HG03175 (cell line): Measurements from ENCODE around the gene AGTRAP.
A peak's percentile ranks its signal among the peaks of the same experiment; 100 is the strongest.

Experiments
- ATAC-seq: cut with Tn5 transposase; IDR thresholded peaks from one replicate; pipeline ENCODE4 v1.9.1; 2021; ENCODE audit warnings: mild to moderate bottlenecking, moderate library complexity; ENCODE audit not compliant: unreplicated experiment

AGTRAP gene

GRCh38 chr1:11705596-11705995 is 30.3 kb upstream of the AGTRAP start:
- no peak for ATAC-seq

- no peak for ATAC-seq
These were observed 29.6 kb upstream of the AGTRAP start for GRCh38 chr1:11706292-11706691.

DNA sequence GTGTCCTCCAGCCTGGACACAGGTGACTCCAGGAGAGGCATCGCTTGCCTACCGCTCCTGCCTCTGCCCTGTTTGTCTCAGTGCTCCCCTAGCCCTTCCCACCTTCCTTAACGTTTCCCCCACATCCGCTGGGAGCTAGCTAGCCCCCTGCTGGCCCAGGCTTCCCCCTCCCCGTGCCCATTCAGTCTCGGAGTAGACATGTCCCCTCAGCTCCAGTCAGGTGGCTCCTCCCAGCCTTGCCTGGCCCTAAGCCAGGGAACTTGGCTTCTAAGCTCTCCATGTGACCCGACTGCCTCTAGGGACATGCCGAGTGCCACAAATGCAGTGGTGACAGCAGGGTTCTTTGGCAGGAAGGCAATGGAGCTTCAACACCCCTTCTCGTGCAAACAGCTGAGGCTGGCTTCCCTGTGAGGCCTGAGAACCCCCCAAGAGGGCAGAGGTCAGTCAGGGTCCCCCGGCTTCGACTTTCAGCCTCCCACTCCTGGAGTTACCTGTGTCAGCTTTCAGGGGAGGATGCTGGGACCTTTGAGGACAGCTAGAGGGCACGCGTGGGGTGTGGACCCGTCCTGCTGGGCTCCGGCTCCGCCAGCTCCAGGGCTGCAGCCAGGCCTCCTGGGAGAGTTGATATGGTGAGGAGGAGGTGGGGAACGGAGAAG is 28.2 kb upstream of the AGTRAP start:
- ATAC-seq, result no peak

- no peak for ATAC-seq
These were observed 27.2 kb upstream of the AGTRAP start for GRCh38 chr1:11708554-11709350.

DNA sequence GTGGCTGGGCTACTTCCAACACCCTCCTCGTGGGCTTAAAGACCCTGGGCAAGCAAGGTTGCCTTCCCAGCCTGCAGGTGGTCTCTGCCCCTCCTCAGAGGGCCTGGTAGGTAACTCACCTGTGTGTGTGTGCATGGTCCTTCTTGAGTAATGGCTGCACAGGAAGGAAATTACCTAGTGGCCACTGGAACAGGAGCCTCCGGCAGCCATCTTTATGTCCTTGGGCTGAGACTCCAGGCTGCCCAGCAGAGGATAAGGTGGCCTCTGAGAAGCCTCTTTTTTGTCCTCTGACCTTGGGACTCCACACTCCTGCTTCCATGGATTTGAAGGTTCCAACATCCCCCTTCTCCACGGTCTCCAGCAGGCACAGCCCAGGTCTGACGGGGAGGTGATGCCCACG is 24.4 kb upstream of the AGTRAP start:
- ATAC-seq, result no peak

DNA sequence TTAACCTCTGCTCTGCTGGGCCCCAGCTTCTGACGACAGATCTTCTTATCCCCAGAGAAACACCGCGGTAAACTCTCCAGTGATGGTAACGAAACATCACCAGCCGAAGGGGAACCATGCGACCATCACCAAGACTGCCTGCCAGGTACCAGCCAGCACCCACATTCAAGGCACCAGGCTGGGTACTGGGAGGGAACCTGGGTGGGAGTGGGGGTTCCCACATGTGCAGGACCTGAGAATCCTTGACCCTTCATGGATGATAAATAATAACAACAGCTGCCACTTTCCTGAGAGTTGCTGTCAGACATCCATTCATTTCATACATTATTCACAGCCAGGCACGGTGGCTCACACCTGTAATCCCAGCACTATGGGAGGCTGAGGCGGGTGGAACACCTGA is 23.7 kb upstream of the AGTRAP start:
- ATAC-seq, result no peak

DNA sequence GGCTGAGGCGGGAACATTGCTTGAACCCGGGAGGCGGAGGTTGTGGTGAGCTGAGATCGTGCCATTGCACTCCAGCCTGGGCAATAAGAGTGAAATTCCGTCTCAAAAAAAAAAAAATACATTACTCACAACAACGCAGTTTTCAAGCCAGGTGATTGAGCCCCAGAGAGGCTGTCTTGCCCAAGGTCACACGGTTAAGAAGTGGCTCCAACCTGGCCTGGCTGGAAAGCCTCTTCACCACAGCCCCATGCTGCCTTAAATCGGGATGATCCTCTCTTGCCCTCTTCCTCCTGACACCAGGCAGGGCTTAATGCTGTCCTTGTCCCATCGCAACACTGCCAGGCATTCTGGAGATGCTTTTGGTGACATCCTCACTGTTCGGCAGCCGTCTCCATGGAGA is 22.8 kb upstream of the AGTRAP start:
- ATAC-seq, result no peak

DNA sequence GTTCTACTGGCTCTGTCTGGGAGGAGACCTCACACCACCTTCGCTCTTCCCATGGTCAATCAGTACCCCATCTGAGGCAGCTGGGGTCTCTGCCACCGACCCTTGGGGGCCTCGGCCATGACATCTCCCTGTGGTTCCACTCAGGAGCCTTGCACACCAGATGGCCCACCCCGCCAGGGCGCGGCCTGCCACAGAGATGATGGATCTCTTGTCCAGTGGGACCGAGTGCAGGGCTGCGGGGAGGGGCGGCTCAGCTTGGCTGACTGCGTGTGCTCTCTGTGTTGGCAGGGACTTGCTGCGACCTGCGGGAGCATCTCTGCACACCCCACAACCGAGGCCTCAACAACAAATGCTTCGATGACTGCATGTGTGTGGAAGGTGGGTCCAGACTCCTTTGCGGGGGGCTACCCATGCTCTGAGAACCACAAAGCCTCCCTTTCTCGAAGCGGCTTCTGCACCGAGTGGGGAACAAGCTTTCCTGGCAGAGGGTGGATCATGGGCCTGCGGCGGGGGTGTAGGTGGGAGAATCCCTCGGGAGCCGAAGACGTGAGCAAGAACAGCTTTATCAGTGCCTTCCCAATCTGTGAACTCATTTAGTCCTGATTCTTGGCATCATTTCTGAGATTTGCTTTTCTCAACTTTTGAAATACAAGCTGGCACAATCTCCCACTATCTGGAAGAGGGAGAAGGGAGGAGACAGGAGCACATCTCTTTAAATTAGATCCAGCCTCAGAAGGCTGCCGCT is 20.9 kb upstream of the AGTRAP start:
- ATAC-seq, result no peak

- peak; percentile 58 for ATAC-seq
These were observed 16.5 kb upstream of the AGTRAP start for GRCh38 chr1:11719313-11720032.

DNA sequence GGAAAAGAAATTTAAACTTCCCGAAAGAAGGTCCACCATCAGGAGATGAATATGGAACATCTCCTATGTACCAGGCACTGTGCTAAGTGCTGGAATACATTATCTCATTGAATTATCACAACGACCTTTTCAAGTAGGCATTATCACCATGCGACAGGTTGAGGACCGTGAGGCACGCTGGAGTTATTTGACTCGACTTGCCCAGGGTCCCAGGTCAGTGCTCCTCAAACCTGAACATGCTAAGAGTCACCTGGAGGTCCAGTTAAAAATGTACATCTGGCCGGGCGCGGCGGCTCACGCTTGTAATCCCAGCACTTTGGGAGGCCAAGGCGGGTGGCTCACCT is 15.9 kb upstream of the AGTRAP start:
- ATAC-seq, result no peak

DNA sequence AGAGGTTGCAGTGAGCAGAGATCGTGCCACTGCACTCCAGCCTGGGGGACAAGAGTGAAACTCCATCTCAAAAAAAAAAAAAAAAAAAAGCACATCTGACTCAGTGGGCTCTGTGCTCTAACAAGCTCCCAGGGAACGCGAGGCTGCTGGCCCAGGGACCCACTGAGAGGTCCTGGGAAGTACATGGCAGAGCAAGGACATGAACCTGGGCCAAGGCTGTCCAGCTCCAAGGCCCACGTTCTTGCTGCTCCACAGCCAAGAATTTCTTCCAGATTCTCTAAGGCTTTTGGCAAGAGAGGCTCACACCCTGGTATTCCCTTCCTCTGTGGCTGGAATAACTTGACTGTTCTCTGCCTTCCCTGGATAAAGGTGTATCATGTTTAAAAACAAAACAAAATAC is 15.4 kb upstream of the AGTRAP start:
- ATAC-seq, result no peak

DNA sequence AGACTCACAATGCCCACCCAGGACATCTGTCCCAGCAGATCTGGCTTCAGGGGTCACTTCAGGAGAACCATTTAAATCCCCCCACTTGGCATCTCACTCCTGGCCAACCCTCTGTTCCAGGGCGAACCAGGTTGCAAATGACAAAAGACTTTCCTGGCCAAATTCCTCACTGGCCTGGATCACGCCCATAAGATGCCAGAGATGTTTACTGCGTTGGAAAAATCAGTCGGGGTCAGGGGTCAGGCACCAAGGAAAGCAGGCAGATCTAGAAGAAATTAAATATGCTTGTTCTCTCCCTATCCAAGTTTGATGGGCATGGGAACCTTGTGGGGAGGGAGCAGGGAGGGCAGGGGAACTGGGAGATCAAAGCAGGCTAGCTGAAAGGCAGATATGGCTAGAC is 14.6 kb upstream of the AGTRAP start:
- ATAC-seq, result no peak

DNA sequence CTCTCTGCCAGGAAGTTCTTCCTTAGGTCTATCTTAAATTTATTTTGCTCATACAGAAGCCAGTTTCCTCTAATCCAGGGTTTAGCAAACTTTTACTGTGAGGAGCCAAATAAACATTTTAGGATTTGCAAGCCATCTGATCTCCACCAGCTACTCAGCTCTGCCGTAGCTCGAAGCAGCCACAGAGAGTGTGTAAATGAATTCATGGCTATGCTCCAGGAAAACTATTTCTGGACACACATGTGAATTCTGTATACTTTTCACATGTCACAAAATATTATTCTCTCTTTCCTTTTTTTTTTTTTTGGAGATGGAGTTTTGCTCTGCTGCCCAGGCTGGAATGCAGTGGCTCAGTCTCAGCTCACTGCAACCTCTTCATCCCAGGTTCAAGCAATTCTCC is 13.4 kb upstream of the AGTRAP start:
- ATAC-seq, result no peak

GRCh38 chr1:11725616-11726015 is 10.3 kb upstream of the AGTRAP start:
- no peak for ATAC-seq

DNA sequence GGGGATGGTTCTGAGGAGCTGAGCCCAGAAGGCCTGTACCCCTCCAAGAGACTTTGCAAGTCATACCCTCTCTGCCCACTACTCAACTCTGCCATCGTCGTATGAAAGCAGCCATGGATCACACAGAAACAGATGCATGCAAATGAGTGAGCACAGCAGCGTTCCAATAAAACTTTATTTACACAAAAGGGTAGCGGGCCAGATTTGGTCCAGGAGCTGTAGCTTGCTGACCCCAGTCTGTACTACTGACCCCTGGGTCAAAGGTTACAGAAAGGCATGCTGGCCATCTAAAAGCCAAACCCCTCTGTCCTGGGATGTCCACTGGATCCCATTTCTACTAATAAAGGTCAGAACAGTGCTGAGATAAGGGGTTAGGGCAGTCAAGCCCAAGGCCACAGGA is 8.8 kb upstream of the AGTRAP start:
- ATAC-seq, result no peak

GRCh38 chr1:11728126-11728806 is 7.7 kb upstream of the AGTRAP start:
- ATAC-seq, result no peak

- ATAC-seq, result no peak
These were observed 6.8 kb upstream of the AGTRAP start for GRCh38 chr1:11729155-11729497.

GRCh38 chr1:11729498-11730428 is 6.2 kb upstream of the AGTRAP start:
- no peak for ATAC-seq

DNA sequence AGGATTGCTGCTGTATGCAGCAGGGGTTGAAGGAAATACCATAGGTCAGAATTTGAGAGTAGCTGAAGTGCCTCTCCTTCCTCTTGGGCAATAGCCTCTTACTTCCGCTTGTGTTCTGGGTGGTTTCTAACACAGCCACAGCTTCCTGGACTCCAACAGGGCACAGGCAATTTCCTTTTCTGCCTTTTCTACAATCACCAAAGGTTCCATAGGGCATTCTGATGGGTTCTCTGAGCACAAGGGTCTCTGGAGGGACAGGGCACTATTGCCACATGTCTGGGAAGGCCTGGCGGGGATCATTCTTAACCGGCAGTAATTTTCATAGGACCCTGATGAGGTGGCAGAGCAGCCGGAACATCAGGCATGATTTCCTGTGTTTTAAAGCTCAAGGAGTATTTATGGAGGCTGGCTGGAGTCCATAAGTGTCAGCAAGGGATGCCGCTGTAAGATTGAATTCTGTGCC is 5.5 kb upstream of the AGTRAP start:
- peak; percentile 64 for ATAC-seq
